Nucleus accumbens (tissue), 56 donors: ENCODE results near the gene KCNAB2.
A peak's percentile ranks its signal among the peaks of the same experiment; 100 is the strongest.
"Not testable (repeated sequence)": the region's sequence is repeated elsewhere in the genome, so short reads cannot be mapped to it uniquely, and the experiment has no call there.

Experiments
- DNase-seq, 56 donors: peaks; one replicate each; lab custom pipeline; 2025; lab: John Stamatoyannopoulos, UW

The KCNAB2 gene

DNA sequence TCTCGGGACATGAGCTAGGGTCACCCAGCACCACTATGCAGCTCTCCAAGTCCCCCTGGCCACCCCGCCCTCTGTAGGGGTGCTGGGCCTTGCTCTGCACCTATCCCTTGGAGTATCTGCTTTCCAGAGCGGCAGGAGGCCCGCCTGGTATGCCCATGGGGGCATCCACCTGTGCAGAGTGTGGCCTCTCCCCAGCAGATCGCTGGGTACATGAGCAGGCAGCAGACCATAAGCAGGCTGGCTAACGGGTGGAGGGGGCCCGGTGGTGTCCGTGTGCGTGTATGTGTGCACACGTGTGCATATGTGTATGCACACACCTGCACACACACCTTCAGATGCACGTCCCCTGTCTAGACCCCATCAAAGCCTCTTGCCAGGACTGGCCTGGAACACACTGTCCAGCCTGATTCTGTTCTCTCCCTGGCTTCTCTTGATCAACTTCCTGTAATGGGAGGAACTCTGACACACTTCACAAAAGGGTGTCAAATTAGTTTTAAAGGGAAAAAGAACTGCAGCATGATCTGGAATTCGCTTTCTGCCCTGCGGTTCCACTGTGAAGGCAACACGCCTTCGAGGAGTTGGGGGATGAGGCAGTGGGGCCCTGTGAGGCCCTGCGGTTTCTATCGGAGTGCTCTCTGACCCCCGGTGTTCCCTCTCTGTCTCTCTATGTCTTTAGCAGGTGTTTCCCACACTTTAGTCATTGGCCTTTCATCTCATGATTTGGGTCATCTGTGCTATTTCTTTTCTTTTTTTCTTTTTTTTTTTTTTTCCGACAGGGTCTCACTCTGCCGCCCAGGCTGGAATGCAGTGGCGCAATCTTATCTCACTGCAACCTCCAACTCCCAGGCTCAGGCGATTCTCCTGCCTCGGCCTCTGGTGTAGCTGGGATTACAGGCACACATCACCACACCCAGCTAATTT is 36.3 kb upstream of the KCNAB2 start:
- no peak for DNase-seq

DNA sequence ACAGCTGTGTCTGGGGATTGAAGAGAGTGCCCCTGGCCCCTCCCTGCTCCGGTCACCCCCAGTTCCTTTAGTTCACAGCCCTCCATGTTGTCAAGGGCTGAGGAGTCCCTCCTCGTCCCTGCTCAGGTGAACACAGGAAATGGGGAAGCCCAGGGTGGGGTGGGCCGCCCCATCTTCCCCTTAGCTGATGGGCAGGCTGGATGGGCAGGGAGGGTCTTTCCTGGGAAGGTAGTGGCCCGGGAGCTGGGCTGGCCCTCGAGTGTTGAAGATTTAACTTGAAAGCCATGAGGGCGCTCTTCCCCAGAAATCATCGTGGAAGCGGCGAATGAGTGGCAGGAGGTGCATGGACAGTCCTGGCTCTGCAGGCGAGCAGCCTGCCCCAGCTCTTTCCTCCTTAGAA is 35.1 kb upstream of the KCNAB2 start:
- DNase-seq = no peak

GRCh38 chr1:6011161-6011945 is 34.3 kb upstream of the KCNAB2 start:
- DNase-seq = no peak

DNA sequence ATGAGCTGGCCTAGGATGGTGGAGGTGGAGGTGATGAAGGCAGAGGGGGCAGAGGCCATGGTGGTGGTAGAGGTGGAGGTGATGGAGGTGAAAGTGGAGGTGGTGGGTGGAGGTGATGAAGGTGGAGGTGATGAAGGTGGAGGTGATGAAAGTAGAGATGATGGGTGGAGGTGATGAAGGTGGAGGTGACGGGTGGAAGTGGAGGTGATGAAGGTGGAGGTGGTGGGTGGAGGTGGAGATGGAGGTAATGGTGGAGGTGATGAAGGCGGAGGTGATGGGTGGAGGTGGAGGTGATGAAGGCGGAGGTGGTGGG is 33.8 kb upstream of the KCNAB2 start:
- no peak for DNase-seq

DNA sequence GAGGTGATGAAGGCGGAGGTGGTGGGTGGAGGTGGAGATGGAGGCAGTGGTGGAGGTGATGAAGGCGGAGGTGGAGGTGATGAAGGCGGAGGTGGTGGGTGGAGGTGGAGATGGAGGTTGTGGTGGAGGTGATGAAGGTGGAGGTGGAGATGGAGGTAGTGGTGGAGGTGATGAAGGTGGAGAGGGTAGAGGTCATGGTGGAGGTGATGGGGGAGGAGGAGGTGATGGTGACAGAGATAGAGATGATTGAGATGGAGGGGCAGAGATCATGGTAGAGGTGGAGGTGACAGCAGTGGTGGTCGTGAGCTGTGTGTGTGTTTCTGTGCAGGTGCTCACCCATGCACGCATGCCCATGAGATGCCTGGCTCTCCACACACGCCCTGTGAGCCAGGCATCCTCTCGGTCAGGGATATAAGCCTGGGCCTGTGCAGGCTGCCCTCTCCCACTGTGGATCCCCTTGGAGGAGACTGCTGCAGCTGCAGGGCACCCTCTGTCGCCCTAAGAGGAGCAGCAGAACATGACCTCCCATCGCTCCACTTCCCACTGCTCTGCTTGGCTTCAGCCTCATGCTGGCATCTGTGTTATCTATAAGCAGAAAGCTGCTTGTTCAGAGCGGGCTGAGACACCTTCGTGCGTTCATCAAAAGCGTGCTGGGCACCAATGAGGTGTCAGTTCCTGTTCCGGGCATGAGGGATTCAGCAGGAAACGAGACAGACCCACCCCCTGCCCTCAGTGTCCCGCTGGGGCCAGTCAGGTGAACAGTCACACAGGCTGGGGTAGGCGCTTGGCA is 33.0 kb upstream of the KCNAB2 start:
- no peak for DNase-seq

GRCh38 chr1:6013491-6013890 is 32.2 kb upstream of the KCNAB2 start:
- DNase-seq = no peak

DNA sequence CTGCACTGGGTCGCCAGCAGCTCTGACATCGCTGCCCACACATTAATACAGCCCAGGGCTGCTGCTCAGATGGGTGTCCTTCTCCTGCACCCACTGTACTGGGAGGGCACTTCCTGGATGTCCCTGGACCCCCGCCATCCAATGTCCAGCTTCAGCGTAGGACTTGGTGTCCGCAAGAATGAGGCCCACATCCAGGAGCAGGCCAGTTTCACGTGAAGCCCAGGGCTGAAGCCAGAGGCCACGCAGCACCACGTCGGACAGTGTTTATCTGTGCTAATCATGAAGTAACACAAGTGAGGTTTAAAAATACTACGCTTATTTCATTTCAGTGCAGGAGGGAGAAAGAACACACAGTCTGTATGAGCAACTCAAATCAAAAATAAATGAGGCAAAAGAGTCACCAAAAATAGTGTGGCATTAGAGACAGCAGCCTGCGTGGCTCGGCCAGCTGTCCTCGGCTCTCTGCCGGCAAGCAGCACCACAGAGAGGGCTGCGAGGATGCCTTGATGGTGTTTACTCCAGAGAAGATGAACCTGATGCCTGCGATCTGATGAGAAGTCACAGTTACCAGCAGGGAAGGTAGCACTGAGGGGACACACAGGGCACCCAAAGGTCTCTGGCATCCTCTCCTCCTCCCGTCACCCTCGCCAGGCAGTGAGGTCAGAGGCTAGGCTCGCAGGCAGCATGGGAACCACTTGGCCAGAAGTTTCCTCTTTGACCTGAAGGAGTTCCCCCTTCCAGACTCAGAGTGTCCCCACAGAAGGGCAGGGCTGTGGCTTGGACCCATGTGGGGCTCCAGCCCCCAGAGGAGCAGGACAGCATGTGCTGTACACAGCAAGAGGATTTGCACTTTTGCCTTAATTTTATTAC is 31.3 kb upstream of the KCNAB2 start:
- no peak for DNase-seq

- no peak for DNase-seq
Measured at GRCh38 chr1:6016191-6016865, 29.4 kb upstream of the KCNAB2 start.

DNA sequence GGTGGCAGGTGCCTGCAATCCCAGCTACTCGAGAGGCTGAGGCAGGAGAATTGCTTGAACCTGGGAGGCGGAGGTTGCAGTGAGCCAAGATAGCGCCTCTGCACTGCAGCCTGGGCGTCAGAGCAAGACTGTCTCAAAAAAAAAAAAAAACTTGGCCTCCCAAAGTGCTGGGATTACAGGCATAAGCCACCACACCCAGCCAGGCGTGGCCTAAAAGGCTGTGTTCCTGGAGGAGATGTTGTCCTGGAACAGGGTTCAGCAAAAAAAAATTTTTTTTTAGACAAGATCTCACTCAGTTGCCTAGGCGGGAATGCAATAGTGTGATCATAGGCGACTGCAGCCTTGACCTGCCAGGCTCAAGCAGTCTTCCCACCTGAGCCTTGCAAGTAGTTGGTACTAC is 28.0 kb upstream of the KCNAB2 start:
- not testable (repeated sequence) for DNase-seq

DNA sequence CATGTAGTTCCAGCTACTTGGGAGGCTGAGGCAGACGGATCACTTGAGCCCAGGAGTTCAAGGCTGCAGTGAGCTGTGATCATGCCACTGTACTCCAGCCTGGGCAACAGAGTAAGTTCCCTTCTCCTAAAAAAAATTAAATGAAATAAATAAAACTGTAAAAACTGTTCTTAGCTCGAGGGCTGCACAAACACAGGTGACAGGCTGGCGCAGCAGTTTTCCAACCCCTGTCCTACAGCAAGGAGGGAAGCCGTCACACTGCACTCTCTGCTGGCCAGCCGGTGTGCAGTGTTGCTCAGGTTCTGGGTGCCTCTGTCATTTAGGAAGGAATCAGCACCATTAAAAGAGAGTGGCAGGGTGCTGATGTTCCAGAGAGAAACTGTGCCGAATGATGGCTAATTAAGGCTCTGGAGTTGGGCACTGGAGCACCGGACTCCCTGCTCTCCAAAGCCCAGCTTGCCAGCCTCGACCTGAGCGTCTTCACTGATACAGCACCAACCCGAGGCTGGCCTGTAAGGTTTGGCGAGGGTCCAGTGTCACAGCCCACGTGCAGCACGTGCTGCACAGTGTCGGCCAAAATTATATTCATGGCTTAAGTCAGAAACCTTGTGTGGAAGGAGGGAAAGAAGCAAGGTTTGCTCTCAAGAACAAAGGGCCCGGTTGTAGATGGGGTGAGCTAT is 26.4 kb upstream of the KCNAB2 start:
- DNase-seq = no peak

- DNase-seq = no peak
Measured at GRCh38 chr1:6022193-6022592, 23.5 kb upstream of the KCNAB2 start.

GRCh38 chr1:6023346-6023745 is 22.3 kb upstream of the KCNAB2 start:
- DNase-seq = no peak

- DNase-seq = no peak
Measured at GRCh38 chr1:6024376-6024775, 21.3 kb upstream of the KCNAB2 start.

- DNase-seq = peak in 12 of 56 donors; percentile 10 to 55 (median 22)
Measured at GRCh38 chr1:6025269-6026094, 20.2 kb upstream of the KCNAB2 start.

GRCh38 chr1:6026095-6026809 is 19.4 kb upstream of the KCNAB2 start:
- peak in 11 of 56 donors; percentile 6 to 46 (median 17) for DNase-seq

DNA sequence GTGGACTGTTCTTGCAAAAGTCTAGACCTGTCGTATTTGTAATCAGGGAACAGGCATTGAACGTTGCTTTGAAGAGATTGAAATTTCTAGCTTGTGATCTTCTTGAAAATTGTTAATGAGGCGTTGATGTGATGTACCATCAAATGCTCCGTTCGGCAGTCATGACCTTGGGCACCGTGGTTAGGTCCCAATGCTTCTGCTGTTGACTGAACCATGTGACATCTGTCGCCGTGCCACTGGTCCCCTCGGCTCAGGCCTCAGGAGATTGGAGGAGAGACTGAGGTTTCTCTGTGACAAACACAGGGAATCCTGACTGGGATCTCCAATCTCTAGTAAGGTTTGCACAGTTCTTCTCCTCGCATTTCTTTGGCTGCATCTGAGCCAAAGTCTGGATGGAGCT is 18.1 kb upstream of the KCNAB2 start:
- DNase-seq = no peak
